Measurements from ENCODE around the gene ELAPOR1.

DNA sequence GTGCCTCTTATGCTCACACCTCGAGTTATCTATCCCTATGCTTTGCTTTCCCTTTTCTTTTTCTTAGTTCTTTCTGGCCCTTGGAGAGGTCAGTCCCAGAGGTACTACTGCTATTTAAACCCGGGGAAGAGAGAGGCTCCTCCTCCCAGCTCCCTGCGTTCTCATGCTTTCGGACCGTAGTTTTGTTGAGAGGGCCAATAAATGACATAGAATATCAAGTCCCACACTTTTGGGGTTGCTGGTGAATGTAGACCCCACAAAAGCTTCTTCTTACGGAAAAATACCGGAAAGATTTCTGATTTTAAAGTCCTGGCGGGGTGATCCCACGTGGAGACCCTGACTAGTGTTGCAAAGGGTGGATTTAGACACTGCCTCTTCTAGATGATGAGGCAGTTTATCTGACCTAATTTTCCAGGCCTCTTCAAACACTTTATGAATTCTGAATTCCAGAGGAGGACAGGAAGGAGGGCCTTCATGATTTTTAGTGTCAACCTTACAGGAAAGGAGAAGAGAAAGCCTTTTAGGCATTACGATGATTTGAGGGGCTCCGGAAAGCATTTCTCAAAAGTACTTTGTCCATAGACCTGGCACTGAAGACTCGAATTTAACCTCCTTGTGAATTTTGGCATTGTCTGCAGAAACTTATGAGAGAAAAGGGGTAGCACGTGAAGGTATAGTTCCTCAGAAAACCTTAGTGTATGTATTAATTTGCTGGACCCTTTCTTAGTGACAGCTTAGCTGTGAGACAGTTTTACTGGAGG, 22.7 kb upstream of the ELAPOR1 start:
- TF ChIP-seq EZH2 (optimal IDR thresholded peaks at IDR 0.05; ENCODE audit: low read depth, low read length) (no peak), EZH2phosphoT487 (IDR thresholded peaks at IDR 0.05; ENCODE audit: low read length) (no peak)
- TF ChIP-seq, protein P1, sequence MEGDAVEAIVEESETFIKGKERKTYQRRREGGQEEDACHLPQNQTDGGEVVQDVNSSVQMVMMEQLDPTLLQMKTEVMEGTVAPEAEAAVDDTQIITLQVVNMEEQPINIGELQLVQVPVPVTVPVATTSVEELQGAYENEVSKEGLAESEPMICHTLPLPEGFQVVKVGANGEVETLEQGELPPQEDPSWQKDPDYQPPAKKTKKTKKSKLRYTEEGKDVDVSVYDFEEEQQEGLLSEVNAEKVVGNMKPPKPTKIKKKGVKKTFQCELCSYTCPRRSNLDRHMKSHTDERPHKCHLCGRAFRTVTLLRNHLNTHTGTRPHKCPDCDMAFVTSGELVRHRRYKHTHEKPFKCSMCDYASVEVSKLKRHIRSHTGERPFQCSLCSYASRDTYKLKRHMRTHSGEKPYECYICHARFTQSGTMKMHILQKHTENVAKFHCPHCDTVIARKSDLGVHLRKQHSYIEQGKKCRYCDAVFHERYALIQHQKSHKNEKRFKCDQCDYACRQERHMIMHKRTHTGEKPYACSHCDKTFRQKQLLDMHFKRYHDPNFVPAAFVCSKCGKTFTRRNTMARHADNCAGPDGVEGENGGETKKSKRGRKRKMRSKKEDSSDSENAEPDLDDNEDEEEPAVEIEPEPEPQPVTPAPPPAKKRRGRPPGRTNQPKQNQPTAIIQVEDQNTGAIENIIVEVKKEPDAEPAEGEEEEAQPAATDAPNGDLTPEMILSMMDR (IDR thresholded peaks at IDR 0.05; ENCODE audit: low read length), result no peak
